Choroid plexus epithelial cell (primary cell): ENCODE results near the gene RGS1.
A peak's percentile ranks its signal among the peaks of the same experiment; 100 is the strongest.

Experiments
- DNase-seq: peaks from one replicate; pipeline ENCODE4 v3.0.0-alpha.2; 2010; ENCODE audit warnings: low read depth
- H3K4me3 ChIP-seq: 2 replicates; pipeline ENCODE4 v1.5.1; 2011; ENCODE audit warnings: low read depth, mild to moderate bottlenecking, control low read depth, low read length, moderate library complexity
- CTCF ChIP-seq: conservative IDR thresholded peaks from 2 replicates; pipeline ENCODE4 v1.5.1; 2011; ENCODE audit warnings: low read depth, mild to moderate bottlenecking, control low read depth, inconsistent platforms, low read length, moderate library complexity

RGS1 gene

GRCh38 chr1:192546596-192547190, 28.9 kb upstream of the RGS1 start:
- peak; percentile 77 for DNase-seq
- H3K4me3 ChIP-seq = no peak overlapping the region
- no peak for TF ChIP-seq CTCF

- DNase-seq = no peak
- TF ChIP-seq CTCF = no peak
Observed at GRCh38 chr1:192547501-192547900, 28.1 kb upstream of the RGS1 start.

GRCh38 chr1:192549937-192550336, 25.6 kb upstream of the RGS1 start:
- H3K4me3 ChIP-seq = no peak overlapping the region
- no peak for DNase-seq
- TF ChIP-seq CTCF = no peak

More at GRCh38 chr1:192547501-192547900, 28.1 kb upstream of the RGS1 start:
- no peak overlapping the region for H3K4me3 ChIP-seq

DNA sequence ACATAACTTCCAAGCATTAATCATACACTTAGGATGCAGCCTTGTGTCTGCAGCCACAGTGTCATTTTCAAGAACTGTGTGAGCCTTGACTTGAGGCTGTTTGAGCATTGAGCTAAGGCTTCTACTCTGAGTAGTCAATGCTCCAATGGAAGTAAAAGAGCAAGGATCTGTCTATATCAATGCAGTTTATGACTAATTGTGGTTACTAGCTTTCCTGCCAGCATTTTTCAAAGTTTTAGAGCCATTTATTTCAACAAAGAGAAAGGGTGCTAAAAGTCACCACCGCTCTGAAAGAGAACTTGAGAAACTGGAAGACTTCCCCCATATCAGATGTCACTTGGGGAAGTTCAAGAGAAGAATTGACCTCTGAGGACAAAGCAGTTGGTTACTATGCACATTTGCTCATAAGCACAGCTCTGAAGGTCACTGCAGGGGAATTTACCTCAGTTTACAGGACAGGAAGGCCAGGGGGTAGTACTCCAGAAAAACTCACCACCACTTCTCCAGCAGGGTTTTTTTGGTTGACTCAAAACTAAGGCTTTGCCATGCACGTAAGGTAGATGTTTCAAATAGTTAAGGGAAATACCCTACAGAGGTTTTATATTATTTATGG, 24.5 kb upstream of the RGS1 start:
- no peak overlapping the region for H3K4me3 ChIP-seq
- TF ChIP-seq CTCF = peak; percentile 3
- peak; percentile 91 for DNase-seq

- TF ChIP-seq CTCF = no peak
- no peak for DNase-seq
- no peak overlapping the region for H3K4me3 ChIP-seq
Observed at GRCh38 chr1:192552760-192553191, 22.8 kb upstream of the RGS1 start.

- TF ChIP-seq CTCF = no peak
- H3K4me3 ChIP-seq = no peak overlapping the region
- no peak for DNase-seq
Observed at GRCh38 chr1:192553741-192554140, 21.8 kb upstream of the RGS1 start.

GRCh38 chr1:192554904-192555303, 20.7 kb upstream of the RGS1 start:
- no peak for TF ChIP-seq CTCF
- H3K4me3 ChIP-seq = no peak overlapping the region
- no peak for DNase-seq
